HepG2 (cell line): ENCODE measurements around the gene FAM83C. TPM values are rescaled to one million over a fixed set of nuclear protein-coding genes. Genes with fewer than 3 reads are reported as not detected.

ENCODE experiments used
- DNMT3B ChIP-seq: conservative IDR thresholded peaks from 2 replicates; pipeline ENCODE4 v1.6.1; 2016; ENCODE audit warnings: missing biosample characterization, control low read depth
- ERF ChIP-seq: IDR thresholded peaks from 2 replicates; pipeline ENCODE4 v1.6.1; 2018; ENCODE audit warnings: missing biosample characterization, missing genetic modification reagents
- KDM1A ChIP-seq: IDR thresholded peaks from 2 replicates; pipeline ENCODE4 v1.6.1; 2016; ENCODE audit warnings: missing compliant biosample characterization
- MIXL1 ChIP-seq: IDR thresholded peaks from 2 replicates; pipeline ENCODE4 v1.6.1; 2016
- NFYB ChIP-seq: sonication (generic); formaldehyde crosslinking; IDR thresholded peaks from 2 replicates; pipeline ENCODE4 v1.4.0; 2020; ENCODE audit warnings: missing genetic modification reagents
- ONECUT2 ChIP-seq: sonication (generic); formaldehyde crosslinking; IDR thresholded peaks from 2 replicates; pipeline ENCODE4 v1.4.0; 2020; ENCODE audit warnings: missing genetic modification reagents
- POGZ ChIP-seq: sonication (generic); formaldehyde crosslinking; IDR thresholded peaks from 2 replicates; pipeline ENCODE4 v1.4.0; 2020; ENCODE audit warnings: mild to moderate bottlenecking, missing genetic modification reagents
- PRDM15 ChIP-seq: sonication (generic); formaldehyde crosslinking; IDR thresholded peaks from 2 replicates; pipeline ENCODE4 v1.4.0; 2020; ENCODE audit warnings: missing genetic modification reagents
- PRDM4 ChIP-seq: sonication (generic); formaldehyde crosslinking; IDR thresholded peaks from 2 replicates; pipeline ENCODE4 v1.9.0; 2021; ENCODE audit warnings: missing genetic modification reagents, borderline replicate concordance
- PRPF4 ChIP-seq: fragments of 200-400 bp; formaldehyde crosslinking; IDR thresholded peaks from 2 replicates; pipeline ENCODE4 v1.6.1; 2016; ENCODE audit warnings: low read length, low read depth; ENCODE audit not compliant: poor library complexity, severe bottlenecking
- ZBTB14 ChIP-seq: sonication (generic); formaldehyde crosslinking; IDR thresholded peaks from 2 replicates; pipeline ENCODE4 v1.4.0; 2020; ENCODE audit warnings: missing genetic modification reagents
- ZNF17 ChIP-seq: sonication (generic); formaldehyde crosslinking; IDR thresholded peaks from 2 replicates; pipeline ENCODE4 v1.5.0; 2020; ENCODE audit warnings: mild to moderate bottlenecking, missing genetic modification reagents
- ZNF264 ChIP-seq: sonication (generic); formaldehyde crosslinking; IDR thresholded peaks from 2 replicates; pipeline ENCODE4 v1.4.0; 2020; ENCODE audit warnings: missing genetic modification reagents
- ZNF414 ChIP-seq: sonication (generic); formaldehyde crosslinking; IDR thresholded peaks from 2 replicates; pipeline ENCODE4 v1.5.0; 2020; ENCODE audit warnings: missing genetic modification reagents
- ZNF44 ChIP-seq: sonication (generic); formaldehyde crosslinking; IDR thresholded peaks from 2 replicates; pipeline ENCODE4 v1.5.1; 2020; ENCODE audit warnings: mild to moderate bottlenecking, missing genetic modification reagents
- ZNF441 ChIP-seq: sonication (generic); formaldehyde crosslinking; IDR thresholded peaks from 2 replicates; pipeline ENCODE4 v1.7.0; 2021; ENCODE audit warnings: missing genetic modification reagents, borderline replicate concordance
- ZNF558 ChIP-seq: sonication (generic); formaldehyde crosslinking; IDR thresholded peaks from 2 replicates; pipeline ENCODE4 v1.9.0; 2022; ENCODE audit warnings: mild to moderate bottlenecking, missing genetic modification reagents, borderline replicate concordance
- ZNF704 ChIP-seq: sonication (generic); formaldehyde crosslinking; IDR thresholded peaks from 2 replicates; pipeline ENCODE4 v1.8.1; 2023; ENCODE audit warnings: mild to moderate bottlenecking, inconsistent platforms, moderate library complexity, missing genetic modification reagents, borderline replicate concordance
- polyA plus RNA-seq, 8 experiments: library from polyadenylated mRNA; depleted of rRNA in 3 of 8; stranded (reverse) in 7 of 8; unstranded in 1 of 8; fragments of >200 nt; fragmentation: Illumina TruSeq in 4 of 8; extraction: Trizol in 4 of 8; gene quantifications; 2 replicates each; pipeline versions ENCODE4 v1.2.1 to v1.2.3, GENCODE V29; 2011 to 2016; ENCODE audit warnings: low read depth in 4 of 8, missing spikeins in 1 of 8, mixed read lengths in 1 of 8; ENCODE audit not compliant: insufficient read depth in 1 of 8
- total RNA-seq, 5 experiments: library from RNA; depleted of rRNA; stranded (reverse); fragments of >200 nt; fragmentation: Illumina TruSeq; extraction: Trizol; gene quantifications; 2 replicates each; pipeline ENCODE4 v1.2.3, GENCODE V29; 2016; ENCODE audit warnings: low read depth in 1 of 5

Gene FAM83C
- total and polyA plus RNA-seq, 2 of the 13 experiments (the other 11 are each of a cell fraction or from before 2014, with no cell fraction given): 0.04 TPM; not detected in 1

- no peak; the same call in 1 of the 2 replicates for TF ChIP-seq ZNF704 (CRISPR knock-in tag)
- TF ChIP-seq ZBTB14: peak; percentile 76
- TF ChIP-seq PRPF4: no peak
- TF ChIP-seq ZNF414 (CRISPR knock-in tag): peak; percentile 82; the same call in 1 of the 2 replicates
- peak; percentile 97; the same call in 1 of the 2 replicates for TF ChIP-seq ZNF558 (CRISPR knock-in tag)
- TF ChIP-seq POGZ (CRISPR knock-in tag): peak; percentile 83
- no peak; the same call in 1 of the 2 replicates for TF ChIP-seq ZNF264 (CRISPR knock-in tag)
- 0 out of 2 replicates have a peak, but pooled peaks have one; percentile 7 for TF ChIP-seq KDM1A (CRISPR knock-in tag)
- peak; percentile 54 for TF ChIP-seq NFYB (CRISPR knock-in tag)
- TF ChIP-seq DNMT3B: peak; percentile 89
- peak; percentile 39; the same call in 1 of the 2 replicates for TF ChIP-seq MIXL1 (CRISPR knock-in tag)
- TF ChIP-seq ZNF17 (CRISPR knock-in tag): 0 out of 2 replicates have a peak, but pooled peaks have one; percentile 7
- TF ChIP-seq PRDM4 (CRISPR knock-in tag): peak; percentile 63; the same call in 1 of the 2 replicates
- TF ChIP-seq ONECUT2: no peak
- TF ChIP-seq ZNF441 (CRISPR knock-in tag): peak; percentile 86; the same call in 1 of the 2 replicates
- 0 out of 2 replicates have a peak, but pooled peaks have one; percentile 65 for TF ChIP-seq ZNF44 (CRISPR knock-in tag)
- no peak; the same call in 1 of the 2 replicates for TF ChIP-seq PRDM15
- peak; percentile 93 for TF ChIP-seq ERF (CRISPR knock-in tag)
Measured at GRCh38 chr20:35284267-35284991, 7.8 kb downstream of the FAM83C start, which contains the start of gene EIF6 (continued).
